Upper lobe of right lung (tissue), 1 donor: ENCODE results near the gene CAPN12. TPM values are rescaled to one million over a fixed set of nuclear protein-coding genes. Genes with fewer than 3 reads are reported as not detected.

Experiments
- ATAC-seq: fragments of 200-7000 bp; cut with Tn5 transposase; one replicate; pipeline ENCODE4 v1.9.1; 2020; ENCODE audit warnings: mild to moderate bottlenecking, moderate library complexity
- DNase-seq: peaks from one replicate; pipeline ENCODE4 v3.0.0-alpha.2; 2020
- H3K27ac ChIP-seq: fragments of 200-600 bp; one replicate; pipeline ENCODE4 v1.8.0; 2022
- H3K27me3 ChIP-seq: fragments of 200-600 bp; one replicate; pipeline ENCODE4 v1.8.0; 2022; ENCODE audit warnings: mild to moderate bottlenecking
- H3K36me3 ChIP-seq: fragments of 200-600 bp; one replicate; pipeline ENCODE4 v1.8.0; 2022
- H3K4me1 ChIP-seq: fragments of 200-600 bp; one replicate; pipeline ENCODE4 v1.8.0; 2022
- H3K4me3 ChIP-seq: fragments of 200-600 bp; one replicate; pipeline ENCODE4 v1.8.0; 2022; ENCODE audit warnings: mild to moderate bottlenecking
- H3K9me3 ChIP-seq: fragments of 200-600 bp; one replicate; pipeline ENCODE4 v1.8.0; 2022
- intact Hi-C: fragments of 100-400 bp; cut with DNase I; formaldehyde crosslinking; loops from one replicate; pipeline ENCODE4 v1.11.0; 2022
- total RNA-seq: library from RNA; stranded (reverse); fragmentation: NEBNext Ultra II Directional; extraction: Animal tissue kit (Norgen Biotek cat#: 25700); gene quantifications from one replicate; pipeline ENCODE4 v1.2.1, GENCODE V29; 2021
- TF ChIP-seq, protein P1 (sequence below): fragments of 200-600 bp; IDR thresholded peaks from one replicate; pipeline ENCODE4 v1.8.0; 2022; ENCODE audit warnings: antibody characterized with exemption
- donor health status: DM: no; HTN: yes; CAD: no; lungs with severe emphysema.

The CAPN12 gene
- total RNA-seq, 1 donor from 2014 or later: 14.4 TPM

GRCh38 chr19:38742906-38743305 lies 1.4 kb downstream of the CAPN12 start:
- TF ChIP-seq, protein P1, sequence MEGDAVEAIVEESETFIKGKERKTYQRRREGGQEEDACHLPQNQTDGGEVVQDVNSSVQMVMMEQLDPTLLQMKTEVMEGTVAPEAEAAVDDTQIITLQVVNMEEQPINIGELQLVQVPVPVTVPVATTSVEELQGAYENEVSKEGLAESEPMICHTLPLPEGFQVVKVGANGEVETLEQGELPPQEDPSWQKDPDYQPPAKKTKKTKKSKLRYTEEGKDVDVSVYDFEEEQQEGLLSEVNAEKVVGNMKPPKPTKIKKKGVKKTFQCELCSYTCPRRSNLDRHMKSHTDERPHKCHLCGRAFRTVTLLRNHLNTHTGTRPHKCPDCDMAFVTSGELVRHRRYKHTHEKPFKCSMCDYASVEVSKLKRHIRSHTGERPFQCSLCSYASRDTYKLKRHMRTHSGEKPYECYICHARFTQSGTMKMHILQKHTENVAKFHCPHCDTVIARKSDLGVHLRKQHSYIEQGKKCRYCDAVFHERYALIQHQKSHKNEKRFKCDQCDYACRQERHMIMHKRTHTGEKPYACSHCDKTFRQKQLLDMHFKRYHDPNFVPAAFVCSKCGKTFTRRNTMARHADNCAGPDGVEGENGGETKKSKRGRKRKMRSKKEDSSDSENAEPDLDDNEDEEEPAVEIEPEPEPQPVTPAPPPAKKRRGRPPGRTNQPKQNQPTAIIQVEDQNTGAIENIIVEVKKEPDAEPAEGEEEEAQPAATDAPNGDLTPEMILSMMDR: no peak
- intact Hi-C loops: no loop called here
- H3K9me3 ChIP-seq: no peaks in the 10 kb centered on the region
- H3K4me1 ChIP-seq: no peaks in the 10 kb centered on the region
- H3K27me3 ChIP-seq: no peaks in the 10 kb centered on the region
- DNase-seq (no peak), ATAC-seq (no peak)
- no peak overlapping the region for H3K4me3 ChIP-seq
- H3K27ac ChIP-seq: no peak overlapping the region
- H3K36me3 ChIP-seq: no peaks in the 10 kb centered on the region

GRCh38 chr19:38742296-38742695 lies 2.0 kb downstream of the CAPN12 start:
- ATAC-seq: no peak
- DNase-seq: no peak
- H3K4me3 ChIP-seq: no peak overlapping the region
- H3K9me3 ChIP-seq: no peaks in the 10 kb centered on the region
- H3K27ac ChIP-seq: no peak overlapping the region
- intact Hi-C loops: no loop called here
- TF ChIP-seq, protein P1: no peak
- H3K27me3 ChIP-seq: no peaks in the 10 kb centered on the region
- no peaks in the 10 kb centered on the region for H3K4me1 ChIP-seq
- no peaks in the 10 kb centered on the region for H3K36me3 ChIP-seq

DNA sequence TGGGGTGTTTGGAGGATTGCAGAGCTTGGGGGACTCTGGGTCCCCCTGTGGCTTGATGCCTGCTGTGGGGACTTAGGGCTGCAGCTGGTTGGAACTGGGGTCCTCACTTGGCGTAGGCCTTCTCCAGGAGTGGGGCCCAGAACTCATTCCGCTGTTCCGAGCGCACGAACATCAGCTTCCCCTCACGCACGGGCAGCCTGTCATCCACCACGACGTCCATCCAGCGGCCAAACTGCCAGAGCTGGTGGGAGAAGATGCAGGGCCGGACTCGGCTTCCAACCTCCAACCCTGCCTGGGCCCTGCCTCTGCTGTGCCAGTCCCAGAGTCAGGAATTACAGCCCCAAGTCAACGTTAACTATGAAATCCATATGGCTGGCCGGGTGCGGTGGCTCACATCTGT lies 2.6 kb downstream of the CAPN12 start:
- DNase-seq: no peak
- no peaks in the 10 kb centered on the region for H3K36me3 ChIP-seq
- no peak for ATAC-seq
- TF ChIP-seq, protein P1: no peak
- no peaks in the 10 kb centered on the region for H3K9me3 ChIP-seq
- no peak overlapping the region for H3K27ac ChIP-seq
- no peak overlapping the region for H3K4me3 ChIP-seq
- intact Hi-C loops: no loop called here
- no peaks in the 10 kb centered on the region for H3K4me1 ChIP-seq
- H3K27me3 ChIP-seq: no peaks in the 10 kb centered on the region

- intact Hi-C loops: no loop called here
- H3K4me1 ChIP-seq: peaks cover 3% of the 10 kb centered on the region
- ATAC-seq (no peak), DNase-seq (no peak)
- H3K27ac ChIP-seq: no peak overlapping the region
- H3K9me3 ChIP-seq: no peaks in the 10 kb centered on the region
- no peaks in the 10 kb centered on the region for H3K36me3 ChIP-seq
- no peaks in the 10 kb centered on the region for H3K27me3 ChIP-seq
- TF ChIP-seq, protein P1: no peak
- H3K4me3 ChIP-seq: no peak overlapping the region
Observed at GRCh38 chr19:38740932-38741331, 3.3 kb downstream of the CAPN12 start.

DNA sequence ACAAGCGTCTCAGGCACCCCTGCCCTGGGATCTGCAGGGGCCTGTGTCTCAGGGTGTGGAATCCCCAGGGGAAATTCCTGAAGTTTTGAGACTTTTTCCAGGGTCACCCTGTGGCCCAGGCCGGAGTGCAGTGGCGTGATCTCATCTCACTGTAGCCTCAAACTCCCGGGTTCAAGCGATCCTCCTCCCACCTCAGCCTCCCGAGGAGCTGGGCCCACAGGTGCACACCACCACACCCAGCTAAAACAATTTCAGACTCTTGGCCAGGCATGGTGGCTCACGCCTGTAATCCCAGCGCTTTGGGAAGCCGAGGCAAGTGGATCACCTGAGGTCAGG lies 4.0 kb downstream of the CAPN12 start:
- ATAC-seq (no peak), DNase-seq (no peak)
- H3K27me3 ChIP-seq: no peaks in the 10 kb centered on the region

More for the DNA sequence above, 4.0 kb downstream of the CAPN12 start:
- Histone ChIP-seq H3K4me3 (no peak overlapping the region), H3K9me3 (no peaks in the 10 kb centered on the region), H3K27ac (no peak overlapping the region), H3K4me1 (peaks cover 3% of the 10 kb centered on the region), H3K36me3 (no peaks in the 10 kb centered on the region)
- TF ChIP-seq, protein P1: no peak
- intact Hi-C loops: no loop called here
